Smooth muscle cell (in vitro differentiated cells): ENCODE data around the gene ASXL1. TPM values are rescaled to one million over a fixed set of nuclear protein-coding genes. Genes with fewer than 3 reads are reported as not detected.

Experiments used
- DNase-seq: peaks from one replicate; lab custom pipeline; 2025; ENCODE audit not compliant: unreplicated experiment; lab: John Stamatoyannopoulos, UW
- H2AFZ ChIP-seq: fragments of 200-600 bp; sonication (generic); 2 replicates; pipeline ENCODE4 v1.6.0; 2016; ENCODE audit warnings: antibody characterized with exemption, low read depth, mild to moderate bottlenecking
- H3F3A ChIP-seq: fragments of 200-600 bp; sonication (generic); 2 replicates; pipeline ENCODE4 v1.6.0; 2017; ENCODE audit warnings: antibody characterized with exemption, low read depth
- H3K27ac ChIP-seq: fragments of 200-600 bp; sonication (generic); 2 replicates; pipeline ENCODE4 v1.5.1; 2016; ENCODE audit warnings: low read depth, mild to moderate bottlenecking
- H3K27me3 ChIP-seq: fragments of 200-600 bp; sonication (generic); 2 replicates; pipeline ENCODE4 v1.6.1; 2016; ENCODE audit warnings: low read depth, mild to moderate bottlenecking
- H3K36me3 ChIP-seq: fragments of 200-600 bp; sonication (generic); 2 replicates; pipeline ENCODE4 v1.5.1; 2016; ENCODE audit warnings: low read depth
- H3K4me1 ChIP-seq: fragments of 200-600 bp; sonication (generic); 2 replicates; pipeline ENCODE4 v1.5.1; 2016; ENCODE audit warnings: low read depth
- H3K4me2 ChIP-seq: fragments of 200-600 bp; sonication (generic); 2 replicates; pipeline ENCODE4 v1.6.0; 2016; ENCODE audit warnings: mild to moderate bottlenecking
- H3K4me3 ChIP-seq: fragments of 200-600 bp; sonication (generic); 2 replicates; pipeline ENCODE4 v1.5.1; 2016; ENCODE audit warnings: mild to moderate bottlenecking
- H3K79me2 ChIP-seq: fragments of 200-600 bp; sonication (generic); 2 replicates; pipeline ENCODE4 v1.6.0; 2016; ENCODE audit warnings: low read depth, mild to moderate bottlenecking
- H3K9ac ChIP-seq: fragments of 200-600 bp; sonication (generic); 2 replicates; pipeline ENCODE4 v1.6.0; 2016; ENCODE audit warnings: low read depth
- H3K9me3 ChIP-seq: fragments of 200-600 bp; sonication (generic); replicated peaks from 2 replicates; pipeline ENCODE4 v1.5.1; 2016; ENCODE audit warnings: low read depth
- H4K20me1 ChIP-seq: fragments of 200-600 bp; sonication (generic); 2 replicates; pipeline ENCODE4 v1.6.0; 2016; ENCODE audit warnings: low read depth
- CTCF ChIP-seq: fragments of 200-600 bp; sonication (generic); IDR thresholded peaks from 2 replicates; pipeline ENCODE4 v1.5.1; 2017; ENCODE audit warnings: borderline replicate concordance, mild to moderate bottlenecking, antibody characterized with exemption; ENCODE audit not compliant: insufficient read depth, poor library complexity, severe bottlenecking
- WGBS: methylation state at CpG from one replicate; pipeline ENCODE4 v1.1.7; 2016; ENCODE audit warnings: low lambda C conversion rate; 5-methylcytosine and 5-hydroxymethylcytosine counted together
- polyA plus RNA-seq: library from polyadenylated mRNA; unstranded; fragments of >200 nt; fragmentation: Nextera tagmentation; extraction: Ambion mirVana; gene quantifications from 2 replicates; pipeline ENCODE4 v1.2.1, GENCODE V29; 2016
- total RNA-seq: library from RNA; depleted of rRNA; stranded (reverse); fragments of >200 nt; gene quantifications from 2 replicates; pipeline ENCODE4 v1.2.3, GENCODE V29; 2014

The ASXL1 gene
- total and polyA plus RNA-seq, 2 experiments from 2014 or later = 46.5 to 62.1 TPM

GRCh38 chr20:32455901-32456701 lies 98.0 kb downstream of the ASXL1 start:
- Histone ChIP-seq H3K9me3 (no peaks in the 10 kb centered on the region), H3K27me3 (no peaks in the 10 kb centered on the region), H3K4me1 (peaks cover 15% of the 10 kb centered on the region), H2AFZ (no peak overlapping the region), H3K9ac (peak overlapping the region; percentile 79), H3K27ac (peak overlapping the region; percentile 86), H3K79me2 (peaks cover 52% of the 10 kb centered on the region), H3K36me3 (peaks cover 3% of the 10 kb centered on the region), H3F3A (peaks cover 19% of the 10 kb centered on the region), H4K20me1 (peaks cover 94% of the 10 kb centered on the region), H3K4me2 (peak overlapping the region; percentile 97), H3K4me3 (no peak overlapping the region)
- TF ChIP-seq CTCF = no peak
- no peak for DNase-seq
- 94% methylated on average over 35 of the region's 35 CpGs for WGBS

- whole genome bisulfite sequencing = 9% methylated on average over 35 of the region's 36 CpGs
- Histone ChIP-seq H3F3A (peaks cover 19% of the 10 kb centered on the region), H3K27ac (peak overlapping the region; percentile 86), H3K9me3 (no peaks in the 10 kb centered on the region), H3K4me2 (peak overlapping the region; percentile 97), H2AFZ (no peak overlapping the region), H3K36me3 (peaks cover 3% of the 10 kb centered on the region), H4K20me1 (peaks cover 92% of the 10 kb centered on the region), H3K4me3 (peak overlapping the region; percentile 59), H3K79me2 (peaks cover 61% of the 10 kb centered on the region), H3K27me3 (no peaks in the 10 kb centered on the region), H3K4me1 (peaks cover 15% of the 10 kb centered on the region), H3K9ac (peak overlapping the region; percentile 79)
- peak; percentile 83 for DNase-seq
- TF ChIP-seq CTCF = peak; percentile 99
These were observed 98.8 kb downstream of the ASXL1 start for GRCh38 chr20:32456869-32457478.

- peak; percentile 83 for DNase-seq
- 5% methylated on average over 29 of the region's 29 CpGs for WGBS
- peak overlapping the region; percentile 97 for H3K4me2 ChIP-seq
- H3K27me3 ChIP-seq = no peaks in the 10 kb centered on the region
- no peak overlapping the region for H2AFZ ChIP-seq
- peaks cover 15% of the 10 kb centered on the region for H3K4me1 ChIP-seq
- H3K27ac ChIP-seq = peak overlapping the region; percentile 86
- H4K20me1 ChIP-seq = peaks cover 95% of the 10 kb centered on the region
- no peak for TF ChIP-seq CTCF
- no peaks in the 10 kb centered on the region for H3K9me3 ChIP-seq
- peaks cover 3% of the 10 kb centered on the region for H3K36me3 ChIP-seq
- H3K79me2 ChIP-seq = peaks cover 66% of the 10 kb centered on the region
- peak overlapping the region; percentile 59 for H3K4me3 ChIP-seq
- peaks cover 19% of the 10 kb centered on the region for H3F3A ChIP-seq
- peak overlapping the region; percentile 79 for H3K9ac ChIP-seq
These were observed 99.4 kb downstream of the ASXL1 start for GRCh38 chr20:32457479-32457986.
